ENCODE results near the gene ATXN1.

The ATXN1 gene

DNA sequence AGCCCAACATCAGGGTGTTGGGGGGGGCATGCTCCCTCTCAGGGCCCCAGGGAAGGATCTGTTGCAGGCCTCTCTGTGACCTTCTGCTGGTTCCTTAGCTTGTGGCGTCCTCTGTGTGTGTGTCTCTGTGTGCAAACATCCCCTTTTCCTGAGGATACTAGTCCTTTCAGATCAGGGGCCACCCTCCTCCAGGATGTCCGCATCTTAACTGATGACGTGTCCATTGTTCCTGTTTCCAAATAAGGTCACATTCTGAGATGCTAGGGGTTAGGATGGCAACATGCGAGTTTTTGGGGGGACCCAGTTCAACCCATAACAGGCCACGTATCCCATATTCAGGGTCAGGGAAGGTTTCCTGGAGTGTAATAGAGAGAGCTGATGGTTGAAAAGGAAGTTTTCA, 482.0 kb downstream of the ATXN1 start:
- no peak for ATAC-seq
- TF ChIP-seq ZNF8 (CRISPR knock-in tag; IDR thresholded peaks at IDR 0.05), result no peak

DNA sequence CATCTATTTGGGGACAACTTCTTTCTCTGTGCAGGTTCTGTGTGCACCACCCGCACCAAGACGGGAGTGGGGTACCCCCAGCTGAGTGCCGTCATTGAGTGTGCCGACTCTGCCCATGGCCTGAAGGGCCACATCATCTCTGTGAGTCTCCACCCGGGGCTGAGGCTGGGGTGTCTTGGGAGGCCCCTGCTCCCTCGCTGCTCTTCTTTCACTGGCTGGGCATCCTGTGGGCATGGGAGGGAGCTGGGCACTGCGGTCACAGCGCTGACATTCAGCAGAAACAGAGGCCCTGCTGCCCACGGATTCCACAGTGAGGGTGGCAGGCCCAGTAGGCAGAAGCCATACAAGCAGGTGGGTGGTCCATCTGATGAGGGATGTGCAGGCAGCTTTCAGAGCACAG, 482.5 kb downstream of the ATXN1 start:
- no peak for ATAC-seq

DNA sequence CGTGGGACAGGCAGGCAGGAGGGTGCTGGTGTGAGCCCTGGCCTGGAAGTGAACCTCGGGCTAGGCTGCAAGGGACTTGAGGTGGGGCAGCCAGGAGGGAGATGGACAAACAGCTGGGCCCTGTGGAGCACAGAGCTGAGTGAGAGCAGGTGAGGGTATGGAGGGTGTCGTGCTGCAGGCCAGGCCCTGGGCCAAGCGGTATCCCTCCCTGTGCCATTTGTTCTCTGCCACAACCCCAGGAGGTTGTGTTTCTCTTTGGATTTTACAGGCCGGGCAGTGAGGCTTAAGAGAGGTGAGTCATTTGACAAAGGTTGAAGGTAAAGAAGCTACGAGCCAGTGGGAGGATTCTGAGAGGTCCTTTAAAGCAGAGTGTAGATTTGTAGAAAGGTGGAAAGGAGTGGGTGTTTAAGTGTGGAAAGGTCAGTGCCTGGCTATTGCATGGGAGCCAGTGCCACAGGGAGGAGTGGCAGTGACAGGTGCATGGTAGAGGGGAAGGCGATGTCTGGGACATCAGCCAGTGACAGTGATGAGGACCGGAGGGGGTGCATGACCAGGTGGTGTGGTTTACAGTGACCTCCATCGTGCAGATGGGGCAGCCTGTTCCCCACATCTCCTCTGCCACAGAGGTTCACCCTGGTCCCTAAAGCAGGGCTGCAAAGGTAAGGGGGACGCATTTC, 483.1 kb downstream of the ATXN1 start:
- peak; percentile 4 for ATAC-seq
- TF ChIP-seq, protein P1, sequence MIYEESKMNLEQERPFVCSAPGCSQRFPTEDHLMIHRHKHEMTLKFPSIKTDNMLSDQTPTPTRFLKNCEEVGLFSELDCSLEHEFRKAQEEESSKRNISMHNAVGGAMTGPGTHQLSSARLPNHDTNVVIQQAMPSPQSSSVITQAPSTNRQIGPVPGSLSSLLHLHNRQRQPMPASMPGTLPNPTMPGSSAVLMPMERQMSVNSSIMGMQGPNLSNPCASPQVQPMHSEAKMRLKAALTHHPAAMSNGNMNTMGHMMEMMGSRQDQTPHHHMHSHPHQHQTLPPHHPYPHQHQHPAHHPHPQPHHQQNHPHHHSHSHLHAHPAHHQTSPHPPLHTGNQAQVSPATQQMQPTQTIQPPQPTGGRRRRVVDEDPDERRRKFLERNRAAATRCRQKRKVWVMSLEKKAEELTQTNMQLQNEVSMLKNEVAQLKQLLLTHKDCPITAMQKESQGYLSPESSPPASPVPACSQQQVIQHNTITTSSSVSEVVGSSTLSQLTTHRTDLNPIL (CRISPR knock-in tag; IDR thresholded peaks at IDR 0.05; ENCODE audit: low read depth), result no peak
- TF ChIP-seq ZC3H10 (CRISPR knock-in tag; IDR thresholded peaks at IDR 0.05), result no peak
- TF ChIP-seq, protein P2, sequence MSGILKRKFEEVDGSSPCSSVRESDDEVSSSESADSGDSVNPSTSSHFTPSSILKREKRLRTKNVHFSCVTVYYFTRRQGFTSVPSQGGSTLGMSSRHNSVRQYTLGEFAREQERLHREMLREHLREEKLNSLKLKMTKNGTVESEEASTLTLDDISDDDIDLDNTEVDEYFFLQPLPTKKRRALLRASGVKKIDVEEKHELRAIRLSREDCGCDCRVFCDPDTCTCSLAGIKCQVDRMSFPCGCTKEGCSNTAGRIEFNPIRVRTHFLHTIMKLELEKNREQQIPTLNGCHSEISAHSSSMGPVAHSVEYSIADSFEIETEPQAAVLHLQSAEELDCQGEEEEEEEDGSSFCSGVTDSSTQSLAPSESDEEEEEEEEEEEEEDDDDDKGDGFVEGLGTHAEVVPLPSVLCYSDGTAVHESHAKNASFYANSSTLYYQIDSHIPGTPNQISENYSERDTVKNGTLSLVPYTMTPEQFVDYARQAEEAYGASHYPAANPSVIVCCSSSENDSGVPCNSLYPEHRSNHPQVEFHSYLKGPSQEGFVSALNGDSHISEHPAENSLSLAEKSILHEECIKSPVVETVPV (CRISPR knock-in tag; IDR thresholded peaks at IDR 0.05), result no peak
- no peak for TF ChIP-seq ARNTL (CRISPR knock-in tag; IDR thresholded peaks at IDR 0.05; ENCODE audit: borderline replicate concordance, low read depth)
- no peak for TF ChIP-seq ZFP30 (CRISPR knock-in tag; IDR thresholded peaks at IDR 0.05)
- no peak for TF ChIP-seq ZNF565 (CRISPR knock-in tag; conservative IDR thresholded peaks at IDR 0.05; ENCODE audit: low read depth)
- no peak for TF ChIP-seq ZNF8 (CRISPR knock-in tag; IDR thresholded peaks at IDR 0.05)
- no peak for TF ChIP-seq ZNF70 (CRISPR knock-in tag; IDR thresholded peaks at IDR 0.05)
- TF ChIP-seq TOX (CRISPR knock-in tag; IDR thresholded peaks at IDR 0.05; ENCODE audit: borderline replicate concordance), result no peak
- no peak for TF ChIP-seq TCF4 (CRISPR knock-in tag; IDR thresholded peaks at IDR 0.05; ENCODE audit: borderline replicate concordance)
- TF ChIP-seq ISL1 (CRISPR knock-in tag; IDR thresholded peaks at IDR 0.05), result no peak
- no peak for TF ChIP-seq OSR1 (CRISPR knock-in tag; IDR thresholded peaks at IDR 0.05)
- no peak for TF ChIP-seq SNAI2 (CRISPR knock-in tag; IDR thresholded peaks at IDR 0.05)
- no peak for TF ChIP-seq BACH2 (CRISPR knock-in tag; IDR thresholded peaks at IDR 0.05; ENCODE audit: borderline replicate concordance)
- TF ChIP-seq, protein P3, sequence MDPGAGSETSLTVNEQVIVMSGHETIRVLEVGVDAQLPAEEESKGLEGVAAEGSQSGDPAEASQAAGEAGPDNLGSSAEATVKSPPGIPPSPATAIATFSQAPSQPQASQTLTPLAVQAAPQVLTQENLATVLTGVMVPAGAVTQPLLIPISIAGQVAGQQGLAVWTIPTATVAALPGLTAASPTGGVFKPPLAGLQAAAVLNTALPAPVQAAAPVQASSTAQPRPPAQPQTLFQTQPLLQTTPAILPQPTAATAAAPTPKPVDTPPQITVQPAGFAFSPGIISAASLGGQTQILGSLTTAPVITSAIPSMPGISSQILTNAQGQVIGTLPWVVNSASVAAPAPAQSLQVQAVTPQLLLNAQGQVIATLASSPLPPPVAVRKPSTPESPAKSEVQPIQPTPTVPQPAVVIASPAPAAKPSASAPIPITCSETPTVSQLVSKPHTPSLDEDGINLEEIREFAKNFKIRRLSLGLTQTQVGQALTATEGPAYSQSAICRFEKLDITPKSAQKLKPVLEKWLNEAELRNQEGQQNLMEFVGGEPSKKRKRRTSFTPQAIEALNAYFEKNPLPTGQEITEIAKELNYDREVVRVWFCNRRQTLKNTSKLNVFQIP (CRISPR knock-in tag; IDR thresholded peaks at IDR 0.05; ENCODE audit: borderline replicate concordance, low read depth), result no peak
- TF ChIP-seq GLIS3 (CRISPR knock-in tag; IDR thresholded peaks at IDR 0.05), result no peak
- TF ChIP-seq PPARA (CRISPR knock-in tag; IDR thresholded peaks at IDR 0.05; ENCODE audit: borderline replicate concordance), result no peak
- TF ChIP-seq, protein P4, sequence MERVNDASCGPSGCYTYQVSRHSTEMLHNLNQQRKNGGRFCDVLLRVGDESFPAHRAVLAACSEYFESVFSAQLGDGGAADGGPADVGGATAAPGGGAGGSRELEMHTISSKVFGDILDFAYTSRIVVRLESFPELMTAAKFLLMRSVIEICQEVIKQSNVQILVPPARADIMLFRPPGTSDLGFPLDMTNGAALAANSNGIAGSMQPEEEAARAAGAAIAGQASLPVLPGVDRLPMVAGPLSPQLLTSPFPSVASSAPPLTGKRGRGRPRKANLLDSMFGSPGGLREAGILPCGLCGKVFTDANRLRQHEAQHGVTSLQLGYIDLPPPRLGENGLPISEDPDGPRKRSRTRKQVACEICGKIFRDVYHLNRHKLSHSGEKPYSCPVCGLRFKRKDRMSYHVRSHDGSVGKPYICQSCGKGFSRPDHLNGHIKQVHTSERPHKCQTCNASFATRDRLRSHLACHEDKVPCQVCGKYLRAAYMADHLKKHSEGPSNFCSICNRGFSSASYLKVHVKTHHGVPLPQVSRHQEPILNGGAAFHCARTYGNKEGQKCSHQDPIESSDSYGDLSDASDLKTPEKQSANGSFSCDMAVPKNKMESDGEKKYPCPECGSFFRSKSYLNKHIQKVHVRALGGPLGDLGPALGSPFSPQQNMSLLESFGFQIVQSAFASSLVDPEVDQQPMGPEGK (CRISPR knock-in tag; IDR thresholded peaks at IDR 0.05; ENCODE audit: borderline replicate concordance), result no peak
- TF ChIP-seq CSDC2 (CRISPR knock-in tag; IDR thresholded peaks at IDR 0.05), result no peak

More for the DNA sequence above, 482.5 kb downstream of the ATXN1 start:
- TF ChIP-seq OSR1 (CRISPR knock-in tag; IDR thresholded peaks at IDR 0.05) (no peak), ZNF70 (CRISPR knock-in tag; IDR thresholded peaks at IDR 0.05) (no peak), GLIS3 (CRISPR knock-in tag; IDR thresholded peaks at IDR 0.05) (no peak), PPARA (CRISPR knock-in tag; IDR thresholded peaks at IDR 0.05; ENCODE audit: borderline replicate concordance) (no peak), TOX (CRISPR knock-in tag; IDR thresholded peaks at IDR 0.05; ENCODE audit: borderline replicate concordance) (no peak)
- TF ChIP-seq, protein P4 (CRISPR knock-in tag; IDR thresholded peaks at IDR 0.05; ENCODE audit: borderline replicate concordance), result no peak
